GM18508 (cell line): Measurements from ENCODE around the gene STK26.
A peak's percentile ranks its signal among the peaks of the same experiment; 100 is the strongest.
"Not testable (repeated sequence)": the region's sequence is repeated elsewhere in the genome, so short reads cannot be mapped to it uniquely, and the experiment has no call there.

Experiments used
- ATAC-seq: cut with Tn5 transposase; IDR thresholded peaks from one replicate; pipeline ENCODE4 v1.9.1; 2021; ENCODE audit warnings: moderate number of reproducible peaks; ENCODE audit not compliant: insufficient read depth, unreplicated experiment

STK26 gene

GRCh38 chrX:132022967-132023895 lies at the start of gene STK26:
TSS of gene STK26 (plus strand) at chrX:132023302. CDS start at chrX:132023618, 316 bp downstream.
- ATAC-seq: peak; percentile 37

- no peak for ATAC-seq
Measured at GRCh38 chrX:131975851-131976250, 47.3 kb upstream of the STK26 start.

DNA sequence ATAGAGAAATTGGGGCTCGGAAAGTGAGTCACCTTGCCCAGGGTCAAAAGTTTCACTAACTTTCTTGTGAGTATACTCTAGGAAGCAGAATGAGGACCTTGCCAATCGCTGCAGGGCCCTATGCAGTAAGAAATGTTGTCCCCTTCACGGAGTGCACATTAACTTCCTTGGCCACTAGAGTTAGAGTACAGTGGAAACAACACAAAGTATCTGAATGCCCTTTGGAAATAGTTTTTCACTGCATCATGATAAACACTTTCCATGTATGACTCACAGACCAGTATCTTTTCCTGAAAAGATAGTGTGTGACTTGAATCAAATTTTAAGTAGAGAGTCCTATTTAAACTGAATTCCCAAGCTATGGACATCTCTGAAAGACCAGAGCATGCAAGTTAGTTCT lies 45.5 kb upstream of the STK26 start:
- no peak for ATAC-seq

- ATAC-seq: no peak
Measured at GRCh38 chrX:131979116-131979515, 44.0 kb upstream of the STK26 start.

- no peak for ATAC-seq
Measured at GRCh38 chrX:131985526-131986049, 37.5 kb upstream of the STK26 start.

DNA sequence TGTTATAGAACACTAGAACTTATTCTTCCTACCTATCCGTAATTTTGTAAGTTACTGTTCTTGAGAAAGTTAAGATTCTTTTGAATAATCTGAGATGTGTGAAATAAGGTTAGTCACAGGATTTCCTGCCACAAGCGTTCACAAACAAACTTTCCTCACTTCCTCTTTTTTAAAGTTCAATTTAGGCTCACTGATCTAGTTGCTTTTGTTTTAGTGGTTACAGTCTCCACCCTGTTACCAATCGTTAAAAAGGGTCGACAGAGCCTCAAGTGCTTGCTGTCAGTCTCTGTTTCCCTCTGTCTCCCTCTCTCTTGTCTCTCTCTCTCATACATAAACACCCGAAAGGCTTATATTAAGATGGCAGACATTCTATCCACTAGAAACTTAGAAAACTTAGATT lies 35.9 kb upstream of the STK26 start:
- ATAC-seq: peak; percentile 98

DNA sequence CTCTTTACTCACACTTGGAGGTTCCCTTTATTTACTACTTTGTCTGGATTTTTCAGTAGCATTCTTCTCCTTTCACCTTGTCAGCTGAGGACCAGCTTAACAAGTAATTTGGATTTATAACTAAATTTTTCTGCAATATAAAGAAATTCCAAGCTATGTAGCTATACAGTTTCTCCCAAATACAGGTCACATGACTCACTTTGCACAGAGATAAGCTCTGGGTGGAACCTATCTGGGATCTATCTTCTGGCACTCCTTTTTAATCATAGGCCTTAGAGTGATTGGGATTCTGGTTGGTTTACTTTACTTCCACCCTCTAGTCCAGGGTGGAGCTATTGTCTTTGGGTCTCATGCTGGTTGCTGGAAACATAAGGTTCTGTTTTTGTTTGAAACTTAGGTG lies 34.9 kb upstream of the STK26 start:
- ATAC-seq: no peak

DNA sequence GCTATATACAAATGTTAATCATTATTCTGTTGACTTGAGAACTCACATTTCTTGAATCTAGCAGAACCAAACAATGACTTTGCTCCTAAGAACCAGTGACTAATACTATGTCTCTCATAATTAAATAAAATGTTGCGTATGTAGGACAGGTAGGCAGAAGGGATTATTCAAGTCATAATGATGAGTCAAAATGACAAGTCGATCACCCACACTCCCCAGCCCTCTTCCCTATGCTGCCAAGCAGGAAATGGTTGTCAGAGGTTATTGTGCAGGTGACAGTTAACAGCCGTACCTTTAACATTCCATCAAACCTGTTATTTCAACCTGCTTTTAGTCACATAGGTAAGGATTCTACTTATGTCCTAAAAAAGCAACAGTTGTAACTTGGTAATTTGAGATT lies 22.0 kb upstream of the STK26 start:
- no peak for ATAC-seq

GRCh38 chrX:132004728-132005127 lies 18.4 kb upstream of the STK26 start:
- ATAC-seq: no peak

GRCh38 chrX:132009350-132009749 lies 13.8 kb upstream of the STK26 start:
- no peak for ATAC-seq

- ATAC-seq: not testable (repeated sequence)
Measured at GRCh38 chrX:132010213-132010612, 12.9 kb upstream of the STK26 start.

DNA sequence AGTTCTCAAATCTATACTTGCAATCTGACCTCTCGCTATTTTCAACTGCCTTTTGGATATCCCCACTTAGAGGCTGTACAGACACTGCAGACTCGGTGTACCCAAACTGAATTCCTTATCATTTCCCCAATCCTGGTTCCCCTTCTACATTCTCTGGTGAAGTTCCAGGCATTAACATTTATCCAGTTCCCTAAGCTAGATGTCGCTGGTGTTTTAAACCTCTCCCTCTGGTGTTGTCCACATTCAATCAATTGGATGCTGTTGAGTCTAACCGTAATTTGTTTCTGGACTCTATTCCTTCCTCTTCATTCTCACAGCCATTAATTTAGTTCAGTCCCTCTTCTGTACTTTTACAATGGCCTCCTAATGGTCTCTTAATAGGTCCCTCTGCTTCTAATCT lies 7.2 kb upstream of the STK26 start:
- ATAC-seq: no peak

- no peak for ATAC-seq
Measured at GRCh38 chrX:132016628-132017430, 6.3 kb upstream of the STK26 start.

GRCh38 chrX:132017431-132018185 lies 5.5 kb upstream of the STK26 start:
- ATAC-seq: no peak

DNA sequence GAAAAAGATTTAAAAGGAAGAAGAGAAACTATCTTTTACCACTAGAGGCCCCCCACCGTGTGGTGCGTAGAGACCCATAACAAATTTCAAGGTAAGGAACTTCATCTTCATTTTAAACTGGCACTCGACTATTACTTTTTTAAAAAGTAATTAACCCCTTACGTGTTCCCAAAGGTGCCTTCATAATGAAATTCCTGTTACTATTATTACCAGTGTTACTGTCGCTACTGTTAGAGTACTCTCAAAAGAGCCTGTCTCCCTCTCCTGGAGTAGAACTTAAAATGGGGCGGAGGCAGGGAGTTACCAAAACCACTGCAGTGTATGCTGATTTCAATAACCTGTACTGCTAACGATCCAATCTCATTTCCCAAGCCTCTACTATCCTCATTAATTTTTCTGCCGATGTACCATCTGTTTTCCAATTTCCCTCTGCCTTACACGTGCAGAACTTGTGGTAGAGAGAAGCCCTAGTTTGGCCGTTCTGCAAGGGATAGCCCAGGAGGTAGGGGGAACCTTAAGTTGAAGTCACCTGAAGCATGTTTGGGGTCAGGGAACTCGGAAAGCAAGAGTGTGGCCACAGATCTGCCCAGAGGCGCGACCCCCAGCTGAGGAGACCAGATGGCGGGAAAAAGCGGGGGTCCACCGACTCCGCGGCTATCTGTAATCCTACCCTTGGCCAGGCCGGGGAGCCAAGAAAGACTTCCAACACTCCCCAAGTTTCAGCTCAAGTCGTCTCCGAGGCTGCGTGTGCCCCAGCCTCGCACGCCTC lies 720 bp upstream of the STK26 start:
- ATAC-seq: peak; percentile 9

DNA sequence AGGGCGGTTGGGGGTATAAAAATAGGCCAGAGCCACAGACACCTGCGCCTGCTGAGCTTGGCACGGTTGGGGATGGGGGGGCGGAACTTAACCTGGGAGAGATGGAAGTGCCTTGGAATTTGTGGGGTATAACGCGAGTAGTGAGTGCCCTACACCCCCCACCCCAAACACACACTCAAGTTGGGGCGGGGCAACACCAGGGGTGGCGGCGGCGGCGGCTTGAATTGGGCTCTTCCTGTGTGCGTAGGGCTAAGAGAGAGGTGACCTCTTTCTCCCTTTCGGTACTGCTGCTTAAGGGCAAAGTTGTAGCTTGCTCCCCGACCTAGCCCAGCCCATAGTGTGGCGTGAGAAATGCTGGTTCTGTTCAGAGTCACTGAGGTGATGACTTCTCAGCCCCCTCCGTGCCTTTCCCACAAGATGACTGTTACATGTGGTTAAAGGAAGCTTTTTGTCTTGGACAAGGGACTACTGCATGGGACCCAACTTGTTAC lies 839 bp downstream of the STK26 start:
- ATAC-seq: peak; percentile 29

DNA sequence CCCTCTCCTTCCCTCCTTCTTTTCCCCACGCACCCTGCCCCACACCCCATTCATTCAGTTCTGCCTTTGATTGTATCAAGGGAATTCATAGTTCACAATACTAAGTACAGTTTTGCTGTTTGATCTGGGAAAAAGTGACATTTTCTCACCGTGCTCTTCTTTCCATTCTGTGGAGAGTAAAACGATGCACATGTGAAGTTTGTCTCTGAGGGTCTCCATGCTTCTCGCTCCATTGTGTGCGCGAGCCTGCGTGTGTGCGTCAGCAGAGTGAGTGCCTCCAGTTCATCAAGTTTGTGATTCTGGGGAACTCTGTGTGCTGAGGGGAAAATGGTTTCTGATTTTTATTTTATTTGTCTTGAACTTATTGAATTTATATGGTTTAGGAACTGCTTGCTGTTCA lies 1.9 kb downstream of the STK26 start:
- no peak for ATAC-seq

- no peak for ATAC-seq
Measured at GRCh38 chrX:132030264-132030663, 7.2 kb downstream of the STK26 start.

DNA sequence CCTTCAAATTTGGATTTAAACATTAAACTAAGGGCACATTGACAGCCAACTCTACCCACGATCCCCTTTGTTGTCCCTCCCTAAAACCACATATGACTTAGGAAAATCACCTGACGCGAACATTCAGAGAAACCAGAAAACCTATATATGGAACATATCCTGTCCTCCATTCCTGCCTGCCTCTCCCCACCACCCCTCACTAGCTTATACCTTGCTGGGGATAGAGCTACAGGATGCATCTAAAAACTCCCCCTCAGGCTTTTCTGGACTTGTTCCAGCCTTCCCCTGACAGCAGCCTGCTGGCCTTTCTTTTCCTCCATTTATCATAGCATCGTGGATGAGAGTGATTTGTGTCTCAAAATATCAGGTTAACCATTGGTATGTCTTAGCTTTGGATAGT lies 8.8 kb downstream of the STK26 start:
- no peak for ATAC-seq
